Stimulated activated CD4-positive, alpha-beta T cell treated with anti-CD3 and anti-CD28 coated beads, Interleukin-15, amount 100 ng/mL, for 1 hour (primary cell): ENCODE measurements around the gene FBXW12.
A peak's percentile ranks its signal among the peaks of the same experiment; 100 is the strongest.

Source experiments
- DNase-seq, 2 donors: peaks; one replicate each; pipeline ENCODE4 v3.0.0-alpha.2; 2020; ENCODE audit warnings: low read depth in 1 of 2, low spot score in 1 of 2

The FBXW12 gene

DNA sequence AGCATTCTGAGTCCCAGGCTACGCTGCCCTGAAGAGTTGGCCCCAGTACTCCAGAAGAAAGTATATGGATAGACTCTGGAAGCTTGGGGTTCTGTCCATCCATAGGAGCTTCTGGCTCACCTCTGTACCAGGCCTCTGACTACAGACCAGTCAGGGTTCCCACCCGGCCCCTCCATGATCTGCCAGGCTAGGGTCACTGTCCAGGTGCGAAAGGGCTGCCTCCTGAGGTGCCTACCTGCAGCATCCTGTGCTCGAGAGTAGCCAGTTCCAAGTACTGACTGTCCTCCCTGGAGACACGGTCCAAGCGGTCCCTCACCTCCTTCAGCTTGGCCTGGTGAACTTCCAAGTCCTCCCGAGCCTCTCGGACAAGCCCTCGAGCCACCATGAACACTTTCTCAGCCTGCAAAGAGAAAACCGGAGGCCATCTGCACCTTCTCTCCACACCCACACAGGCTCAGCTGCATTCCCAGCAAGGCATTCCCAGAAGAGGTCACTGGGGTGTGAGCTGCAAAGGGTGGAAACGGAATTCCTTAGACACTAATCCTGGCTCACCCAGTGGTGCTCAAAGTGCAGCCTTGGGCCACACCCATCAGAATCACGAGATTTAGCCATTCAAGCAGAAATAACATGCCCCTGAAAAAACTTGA is 61.6 kb downstream of the FBXW12 start:
- DNase-seq, result no peak

- no peak for DNase-seq
These were observed 62.7 kb downstream of the FBXW12 start for GRCh38 chr3:48434591-48435222.

DNA sequence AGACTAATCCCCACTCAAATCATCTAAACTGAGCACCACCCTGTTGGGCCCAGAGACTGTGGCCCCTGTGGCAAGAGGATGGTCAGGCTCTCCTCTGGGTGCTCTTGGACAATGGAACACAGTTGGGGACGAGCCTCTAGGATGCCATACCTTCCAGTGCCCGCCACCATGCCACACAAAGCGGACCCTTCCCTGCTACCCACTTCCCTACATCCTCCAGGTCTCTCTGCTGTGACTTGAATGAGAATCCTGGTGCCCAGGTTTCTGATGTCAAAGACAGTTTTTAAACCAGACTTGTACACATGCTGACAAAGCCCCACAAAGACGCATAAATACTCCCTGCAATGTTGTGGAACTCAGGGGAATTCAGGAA is 63.2 kb downstream of the FBXW12 start:
- no peak for DNase-seq

DNA sequence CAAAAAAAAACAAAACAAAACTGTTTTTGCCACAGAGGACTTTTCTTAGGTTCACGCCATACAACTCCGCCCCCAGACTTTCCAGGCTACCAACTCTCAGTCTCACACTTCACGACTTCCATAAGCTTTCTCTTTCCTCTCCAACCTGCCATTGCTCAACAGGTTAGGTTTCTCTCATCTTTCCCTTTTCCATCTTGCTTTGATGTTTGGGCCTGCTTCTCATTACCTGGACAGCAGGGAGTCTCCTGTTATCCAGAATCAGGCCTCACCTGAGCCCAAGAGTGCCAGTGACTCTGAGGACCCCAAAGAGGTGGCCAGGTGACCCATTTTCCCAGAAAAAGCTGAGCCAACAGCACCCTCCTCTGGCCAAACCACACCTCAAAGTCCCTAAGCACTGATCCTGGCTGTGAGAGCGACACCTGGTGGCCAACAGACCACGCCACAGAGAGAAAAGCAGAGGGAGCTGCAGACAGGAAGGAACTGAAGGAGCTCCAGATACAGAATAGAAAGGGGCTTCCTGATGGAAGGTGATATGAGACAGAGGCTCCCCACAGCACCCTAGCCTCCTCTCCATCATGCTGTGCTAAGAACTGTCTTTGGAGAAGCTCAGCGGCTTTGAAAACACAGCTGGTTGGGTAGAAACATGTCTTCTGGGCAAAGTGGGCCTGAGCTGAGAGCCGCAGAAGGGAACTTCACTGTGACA is 63.9 kb downstream of the FBXW12 start:
- peak; percentile 66 for DNase-seq

- no peak for DNase-seq
These were observed 64.4 kb downstream of the FBXW12 start for GRCh38 chr3:48436477-48436787.

DNA sequence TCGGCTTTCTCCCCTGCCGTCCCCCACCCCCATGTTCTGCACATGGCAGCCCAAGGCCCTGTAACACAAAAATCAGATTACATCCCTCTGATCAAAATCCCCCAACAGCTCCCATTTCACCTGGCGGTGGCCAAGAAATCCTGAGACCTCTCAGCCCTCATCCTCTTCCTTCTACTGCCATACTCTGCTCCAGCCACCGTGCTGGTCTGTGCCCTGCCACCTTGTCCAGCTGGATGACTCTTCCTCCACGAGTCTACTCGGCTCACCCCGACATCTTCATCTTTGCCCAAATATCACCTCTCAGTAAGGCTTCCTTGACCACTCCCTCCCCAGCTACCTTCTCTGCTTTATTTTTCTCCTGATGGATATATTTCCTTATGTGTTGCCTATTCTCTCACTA is 64.8 kb downstream of the FBXW12 start:
- no peak for DNase-seq

GRCh38 chr3:48437812-48438211 is 65.8 kb downstream of the FBXW12 start:
- DNase-seq, result no peak

DNA sequence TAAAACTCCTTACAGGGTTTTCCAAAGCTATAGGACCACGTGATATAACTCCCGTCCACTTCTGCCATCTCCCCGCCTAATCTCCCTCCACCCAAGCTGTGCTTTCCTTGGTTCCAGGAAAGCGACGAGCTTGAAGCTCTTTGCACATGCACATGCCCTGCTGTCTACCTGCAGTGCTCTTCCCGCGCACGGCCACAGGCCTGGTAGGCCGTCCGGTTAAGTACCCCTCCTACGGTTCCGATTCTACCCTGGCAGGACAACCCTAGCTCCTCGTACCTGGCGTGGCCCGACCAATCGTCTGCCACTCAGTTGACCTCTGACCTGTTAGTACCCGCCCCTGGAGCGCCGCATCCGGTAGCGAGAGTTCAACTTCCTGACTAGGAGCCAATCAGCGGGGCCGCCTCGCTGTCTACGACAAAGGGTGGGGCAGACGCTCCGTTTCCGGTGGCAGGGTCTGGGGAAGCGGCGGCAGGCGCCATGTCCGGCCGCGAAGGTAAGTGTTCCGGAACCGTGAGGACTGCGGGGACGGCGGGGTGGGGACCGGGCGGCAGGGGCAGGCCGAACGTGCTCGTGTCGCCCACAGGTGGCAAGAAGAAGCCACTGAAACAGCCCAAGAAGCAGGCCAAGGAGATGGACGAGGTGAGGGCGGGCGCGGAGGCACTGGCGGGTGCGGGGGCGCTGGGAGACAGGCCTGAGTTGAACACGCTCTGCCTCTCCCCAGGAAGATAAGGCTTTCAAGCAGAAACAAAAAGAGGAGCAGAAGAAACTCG is 68.0 kb downstream of the FBXW12 start, which contains the start of the genes CCDC51 and TMA7:
CCDC51 (minus strand) TSS at position 300 of the 770 bp plus-strand sequence. CDS start 4,991 bp downstream, outside the sequence.
TMA7 (plus strand) TSS at position 438 of the 770 bp plus-strand sequence; CDS start at position 478, 40 bp downstream.
- peak; percentile 93 to 96 for DNase-seq

DNA sequence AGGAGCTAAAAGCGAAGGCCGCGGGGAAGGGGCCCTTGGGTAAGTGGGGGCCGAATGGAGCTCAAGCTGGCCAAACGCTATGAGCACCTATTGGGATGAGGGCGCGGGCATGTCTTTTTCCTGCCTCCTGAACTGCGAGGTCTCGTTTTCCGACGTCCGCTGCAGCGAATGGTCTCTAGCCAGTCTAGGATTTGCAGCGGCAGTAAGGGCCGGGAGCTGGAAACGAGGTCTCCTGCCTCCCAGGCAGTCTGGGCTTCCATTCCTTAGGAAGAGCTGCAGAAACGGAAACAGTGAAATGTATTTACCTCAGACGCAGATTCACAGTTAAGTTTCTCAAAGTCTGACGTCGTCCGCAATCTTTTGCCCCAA is 68.6 kb downstream of the FBXW12 start:
- no peak for DNase-seq

GRCh38 chr3:48441940-48442339 is 69.9 kb downstream of the FBXW12 start:
- no peak for DNase-seq
